ENCODE data around the gene ATP11A. TPM values are rescaled to one million over a fixed set of nuclear protein-coding genes. Genes with fewer than 3 reads are reported as not detected.

The ATP11A gene
- total and polyA plus RNA-seq, 9 of the 15 experiments (the other 6 are each of a cell fraction or from before 2014, with no cell fraction given) = 0.38 to 34.2 (median 4.2) TPM

DNA sequence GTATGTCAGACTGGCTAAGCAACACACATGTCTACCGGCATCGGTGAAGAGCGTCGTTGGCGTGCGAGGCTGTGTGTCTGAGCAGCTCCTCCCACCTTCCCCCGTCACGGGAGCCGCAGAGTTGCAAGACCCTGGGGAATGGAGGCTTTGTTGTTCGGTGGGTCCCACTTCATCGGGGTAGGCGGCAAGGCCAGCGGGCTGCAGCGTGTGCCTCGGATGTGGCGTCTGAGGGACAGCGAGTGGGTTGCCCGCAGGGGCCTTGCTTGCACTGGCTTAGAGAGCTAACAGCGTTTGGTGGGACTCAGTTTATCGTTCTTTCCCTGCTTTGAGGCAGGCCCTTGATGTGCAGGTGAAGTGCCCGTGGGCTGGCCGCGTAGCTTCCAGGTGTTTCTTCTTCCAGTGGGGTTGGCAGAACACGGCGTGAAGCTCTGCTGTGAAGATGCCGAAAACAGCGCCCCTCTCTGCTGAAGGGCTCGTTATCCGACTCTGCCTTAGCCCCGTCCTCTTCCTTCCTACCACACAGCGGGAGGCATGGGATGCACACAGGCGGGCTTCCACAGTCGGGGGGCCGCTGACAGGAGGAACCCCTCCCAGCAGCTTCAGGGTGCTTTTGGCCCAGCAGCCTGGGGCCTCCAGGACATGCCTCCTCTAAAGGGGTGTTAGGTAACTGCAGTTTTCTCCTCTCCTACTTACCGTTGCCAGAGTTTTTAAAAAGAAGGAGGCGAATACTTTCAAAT is 85.2 kb downstream of the ATP11A start:
- in situ Hi-C loops (cut with MboI) = no loop called here
- CTCF ChIA-PET (ENCODE audit: low intra/inter-chr PET ratio) = no interaction called here
- WGBS (ENCODE audit: insufficient coverage, low coverage, missing lambda C conversion rate) = 90% methylated on average over 23 of the region's 36 CpGs
- no peaks in the 10 kb centered on the region; the same call in 1 of the 2 replicates for H3K9me3 ChIP-seq (replicated peaks; ENCODE audit: control insufficient read depth, insufficient read depth, low read depth, low read length)
- POLR2A ChIA-PET = no interaction called here
- H4K20me1 ChIP-seq (replicated peaks; ENCODE audit: control insufficient read depth, insufficient read depth, low read length) = no peaks in the 10 kb centered on the region
- H3K27me3 ChIP-seq (ENCODE audit: control insufficient read depth in 2 of 2, insufficient read depth in 2 of 2, low read length in 2 of 2) = no peaks in the 10 kb centered on the region
- H3K9ac ChIP-seq (ENCODE audit: insufficient read depth in 1 of 2, low read depth in 2 of 2, low read length in 2 of 2) = no peak overlapping the region
- ATAC-seq (no peak), FAIRE-seq (no peak), DNase-seq (ENCODE audit: extremely low read depth in 1 of 4, low spot score in 3 of 4) (no peak)
- H3K9me1 ChIP-seq (ENCODE audit: control insufficient read depth, insufficient read depth, low read length) = no peaks in the 10 kb centered on the region
- peaks cover 8% of the 10 kb centered on the region; the same call in 2 of the 3 replicates for H3K79me2 ChIP-seq (ENCODE audit: control insufficient read depth, insufficient read depth, low read length)
- no peak overlapping the region for H3K27ac ChIP-seq (ENCODE audit: extremely low read depth, low read depth, low read length)
- BruUV-seq (replicated peaks) = no TSS peak
- H3K4me1 ChIP-seq (replicated peaks in 1 of 2; ENCODE audit: control insufficient read depth in 2 of 2, insufficient read depth in 2 of 2, low read length in 2 of 2) = peaks cover 2 to 16% of the 10 kb centered on the region in 2 experiments; a peak in 2 of 5 replicates
- H3K4me3 ChIP-seq = no peak overlapping the region
- H3K36me3 ChIP-seq (ENCODE audit: control insufficient read depth, insufficient read depth, low read length) = no peaks in the 10 kb centered on the region
- intact Hi-C loops (cut with micrococcal nuclease) = no loop called here
- no peak overlapping the region for H3K4me2 ChIP-seq (ENCODE audit: insufficient read depth, low read length)
- TF ChIP-seq CHD1 (IDR thresholded peaks at IDR 0.05; ENCODE audit: low read length) (no peak), CREM (IDR thresholded peaks at IDR 0.05; ENCODE audit: low read depth) (no peak), NFXL1 (CRISPR knock-in tag; IDR thresholded peaks at IDR 0.05) (no peak), SMAD3 (CRISPR knock-in tag; conservative IDR thresholded peaks at IDR 0.05) (no peak), HCFC1 (IDR thresholded peaks at IDR 0.05; ENCODE audit: low read depth, low read length) (no peak), NFE2L1 (tag; IDR thresholded peaks at IDR 0.05; ENCODE audit: borderline replicate concordance, low read depth) (no peak), POLR2G (IDR thresholded peaks at IDR 0.05; ENCODE audit: low read depth, low read length) (no peak), NR2C2 (CRISPR knock-in tag; IDR thresholded peaks at IDR 0.05) (no peak), NR2C2 (tag; IDR thresholded peaks at IDR 0.05) (no peak), BDP1 (IDR thresholded peaks at IDR 0.05; ENCODE audit: insufficient read depth, insufficient read length) (no peak), XRCC4 (IDR thresholded peaks at IDR 0.05; ENCODE audit: extremely low read depth, insufficient read depth, insufficient read length) (no peak), ZBTB8A (IDR thresholded peaks at IDR 0.05; ENCODE audit: partially characterized antibody) (no peak), ZNF644 (tag; IDR thresholded peaks at IDR 0.05; ENCODE audit: low read depth) (no peak), STAG1 (CRISPR knock-in tag; IDR thresholded peaks at IDR 0.05; ENCODE audit: borderline replicate concordance) (no peak)
- TF ChIP-seq, protein P1, sequence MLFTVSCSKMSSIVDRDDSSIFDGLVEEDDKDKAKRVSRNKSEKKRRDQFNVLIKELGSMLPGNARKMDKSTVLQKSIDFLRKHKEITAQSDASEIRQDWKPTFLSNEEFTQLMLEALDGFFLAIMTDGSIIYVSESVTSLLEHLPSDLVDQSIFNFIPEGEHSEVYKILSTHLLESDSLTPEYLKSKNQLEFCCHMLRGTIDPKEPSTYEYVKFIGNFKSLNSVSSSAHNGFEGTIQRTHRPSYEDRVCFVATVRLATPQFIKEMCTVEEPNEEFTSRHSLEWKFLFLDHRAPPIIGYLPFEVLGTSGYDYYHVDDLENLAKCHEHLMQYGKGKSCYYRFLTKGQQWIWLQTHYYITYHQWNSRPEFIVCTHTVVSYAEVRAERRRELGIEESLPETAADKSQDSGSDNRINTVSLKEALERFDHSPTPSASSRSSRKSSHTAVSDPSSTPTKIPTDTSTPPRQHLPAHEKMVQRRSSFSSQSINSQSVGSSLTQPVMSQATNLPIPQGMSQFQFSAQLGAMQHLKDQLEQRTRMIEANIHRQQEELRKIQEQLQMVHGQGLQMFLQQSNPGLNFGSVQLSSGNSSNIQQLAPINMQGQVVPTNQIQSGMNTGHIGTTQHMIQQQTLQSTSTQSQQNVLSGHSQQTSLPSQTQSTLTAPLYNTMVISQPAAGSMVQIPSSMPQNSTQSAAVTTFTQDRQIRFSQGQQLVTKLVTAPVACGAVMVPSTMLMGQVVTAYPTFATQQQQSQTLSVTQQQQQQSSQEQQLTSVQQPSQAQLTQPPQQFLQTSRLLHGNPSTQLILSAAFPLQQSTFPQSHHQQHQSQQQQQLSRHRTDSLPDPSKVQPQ (CRISPR knock-in tag; IDR thresholded peaks at IDR 0.05; ENCODE audit: borderline replicate concordance) = no peak
- TF ChIP-seq, protein P2, sequence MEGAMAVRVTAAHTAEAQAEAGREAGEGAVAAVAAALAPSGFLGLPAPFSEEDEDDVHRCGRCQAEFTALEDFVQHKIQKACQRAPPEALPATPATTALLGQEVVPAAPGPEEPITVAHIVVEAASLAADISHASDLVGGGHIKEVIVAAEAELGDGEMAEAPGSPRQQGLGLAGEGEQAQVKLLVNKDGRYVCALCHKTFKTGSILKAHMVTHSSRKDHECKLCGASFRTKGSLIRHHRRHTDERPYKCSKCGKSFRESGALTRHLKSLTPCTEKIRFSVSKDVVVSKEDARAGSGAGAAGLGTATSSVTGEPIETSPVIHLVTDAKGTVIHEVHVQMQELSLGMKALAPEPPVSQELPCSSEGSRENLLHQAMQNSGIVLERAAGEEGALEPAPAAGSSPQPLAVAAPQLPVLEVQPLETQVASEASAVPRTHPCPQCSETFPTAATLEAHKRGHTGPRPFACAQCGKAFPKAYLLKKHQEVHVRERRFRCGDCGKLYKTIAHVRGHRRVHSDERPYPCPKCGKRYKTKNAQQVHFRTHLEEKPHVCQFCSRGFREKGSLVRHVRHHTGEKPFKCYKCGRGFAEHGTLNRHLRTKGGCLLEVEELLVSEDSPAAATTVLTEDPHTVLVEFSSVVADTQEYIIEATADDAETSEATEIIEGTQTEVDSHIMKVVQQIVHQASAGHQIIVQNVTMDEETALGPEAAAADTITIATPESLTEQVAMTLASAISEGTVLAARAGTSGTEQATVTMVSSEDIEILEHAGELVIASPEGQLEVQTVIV (CRISPR knock-in tag; IDR thresholded peaks at IDR 0.05; ENCODE audit: borderline replicate concordance) = no peak
- TF ChIP-seq, protein P3, sequence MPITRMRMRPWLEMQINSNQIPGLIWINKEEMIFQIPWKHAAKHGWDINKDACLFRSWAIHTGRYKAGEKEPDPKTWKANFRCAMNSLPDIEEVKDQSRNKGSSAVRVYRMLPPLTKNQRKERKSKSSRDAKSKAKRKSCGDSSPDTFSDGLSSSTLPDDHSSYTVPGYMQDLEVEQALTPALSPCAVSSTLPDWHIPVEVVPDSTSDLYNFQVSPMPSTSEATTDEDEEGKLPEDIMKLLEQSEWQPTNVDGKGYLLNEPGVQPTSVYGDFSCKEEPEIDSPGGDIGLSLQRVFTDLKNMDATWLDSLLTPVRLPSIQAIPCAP (CRISPR knock-in tag; IDR thresholded peaks at IDR 0.05; ENCODE audit: borderline replicate concordance) = no peak
- H2AFZ ChIP-seq (ENCODE audit: low read depth, low read length) = no peak overlapping the region
